Measurements from ENCODE around the gene POLR3G. TPM values are rescaled to one million over a fixed set of nuclear protein-coding genes. Genes with fewer than 3 reads are reported as not detected.

Gene POLR3G
- total and polyA plus RNA-seq, 7 donors: 1.0 to 4.9 (median 1.8) TPM

- Histone ChIP-seq H3K27ac (no peak overlapping the region), H3K9me3 (no peaks in the 10 kb centered on the region), H3K4me1 (peaks cover 10% of the 10 kb centered on the region), H3K4me3 (no peak overlapping the region), H3K27me3 (ENCODE audit: insufficient read depth in 3 of 3, low read length in 2 of 3) (no peaks in the 10 kb centered on the region), H3K36me3 (ENCODE audit: insufficient read depth in 1 of 2, low read depth in 1 of 2) (no peaks in the 10 kb centered on the region)
- 80 to 84% (median 84%) methylated on average over 8 of the region's 8 CpGs for WGBS, 3 donors
- no peak for TF ChIP-seq CTCF (IDR thresholded peaks at IDR 0.05)
- DNase-seq (no peak), ATAC-seq (no peak)
- intact Hi-C loops (cut with DNase I): loop anchor here in 1 of 2 donors (5.0 kb wide), 1 partner anchor 50 kb away; the partner anchor contains the start of gene LYSMD3
These were observed 3.1 kb downstream of the POLR3G start for GRCh38 chr5:90477621-90478215.

GRCh38 chr5:90479611-90480385 lies 5.1 kb downstream of the POLR3G start:
- Histone ChIP-seq H3K9me3 (no peaks in the 10 kb centered on the region), H3K4me1 (peaks cover 2% of the 10 kb centered on the region), H3K4me3 (no peak overlapping the region), H3K36me3 (ENCODE audit: insufficient read depth in 1 of 2, low read depth in 1 of 2) (no peaks in the 10 kb centered on the region), H3K27ac (no peak overlapping the region), H3K27me3 (ENCODE audit: insufficient read depth in 3 of 3, low read length in 2 of 3) (no peaks in the 10 kb centered on the region)
- intact Hi-C loops (cut with DNase I): loop anchor here in 1 of 2 donors (5.0 kb wide), 1 partner anchor 48 kb away; the partner anchor contains the start of gene LYSMD3
- TF ChIP-seq CTCF (IDR thresholded peaks at IDR 0.05): no peak
- no peak for DNase-seq
- ATAC-seq: no peak

- intact Hi-C loops (cut with DNase I): no loop called here
- no peak for ATAC-seq
- WGBS, 3 donors: 88 to 97% (median 93%) methylated on average over 1 of the region's 1 CpG
These were observed 6.0 kb downstream of the POLR3G start for GRCh38 chr5:90480699-90481098.

GRCh38 chr5:90483206-90483605 lies 8.5 kb downstream of the POLR3G start:
- DNase-seq (no peak), ATAC-seq (no peak)
- intact Hi-C loops (cut with DNase I): no loop called here
- H3K4me1 ChIP-seq: no peaks in the 10 kb centered on the region
- H3K27me3 ChIP-seq (ENCODE audit: insufficient read depth in 3 of 3, low read length in 2 of 3): no peaks in the 10 kb centered on the region
- no peak overlapping the region for H3K4me3 ChIP-seq
- 75 to 82% (median 78%) methylated on average over 8 of the region's 8 CpGs for WGBS, 3 donors
- H3K9me3 ChIP-seq: no peaks in the 10 kb centered on the region
- no peaks in the 10 kb centered on the region for H3K36me3 ChIP-seq (ENCODE audit: insufficient read depth in 1 of 2, low read depth in 1 of 2)
- no peak for TF ChIP-seq CTCF (IDR thresholded peaks at IDR 0.05)
- H3K27ac ChIP-seq: no peak overlapping the region

More at GRCh38 chr5:90480699-90481098, 6.0 kb downstream of the POLR3G start:
- Histone ChIP-seq H3K4me1 (no peaks in the 10 kb centered on the region), H3K27me3 (ENCODE audit: insufficient read depth in 3 of 3, low read length in 2 of 3) (no peaks in the 10 kb centered on the region), H3K4me3 (no peak overlapping the region), H3K36me3 (ENCODE audit: insufficient read depth in 1 of 2, low read depth in 1 of 2) (no peaks in the 10 kb centered on the region), H3K27ac (no peak overlapping the region), H3K9me3 (no peaks in the 10 kb centered on the region)
- TF ChIP-seq CTCF (IDR thresholded peaks at IDR 0.05): no peak
- DNase-seq: no peak

Measured in psoas muscle (tissue), 8 donors.